GM18861 (cell line): ENCODE measurements around the gene GATC.

ENCODE experiments used
- ATAC-seq: cut with Tn5 transposase; IDR thresholded peaks from one replicate; pipeline ENCODE4 v1.9.1; 2021; ENCODE audit not compliant: unreplicated experiment

Gene GATC

GRCh38 chr12:120445911-120446843 lies at the start of gene GATC, which contains the start of gene TRIAP1:
TSS of gene GATC (plus strand) at chr12:120446444. CDS start at chr12:120446481, 37 bp downstream.
TSS of gene TRIAP1 (minus strand) at chr12:120446384. CDS start at chr12:120446372, 12 bp downstream.
- ATAC-seq: peak; percentile 77

DNA sequence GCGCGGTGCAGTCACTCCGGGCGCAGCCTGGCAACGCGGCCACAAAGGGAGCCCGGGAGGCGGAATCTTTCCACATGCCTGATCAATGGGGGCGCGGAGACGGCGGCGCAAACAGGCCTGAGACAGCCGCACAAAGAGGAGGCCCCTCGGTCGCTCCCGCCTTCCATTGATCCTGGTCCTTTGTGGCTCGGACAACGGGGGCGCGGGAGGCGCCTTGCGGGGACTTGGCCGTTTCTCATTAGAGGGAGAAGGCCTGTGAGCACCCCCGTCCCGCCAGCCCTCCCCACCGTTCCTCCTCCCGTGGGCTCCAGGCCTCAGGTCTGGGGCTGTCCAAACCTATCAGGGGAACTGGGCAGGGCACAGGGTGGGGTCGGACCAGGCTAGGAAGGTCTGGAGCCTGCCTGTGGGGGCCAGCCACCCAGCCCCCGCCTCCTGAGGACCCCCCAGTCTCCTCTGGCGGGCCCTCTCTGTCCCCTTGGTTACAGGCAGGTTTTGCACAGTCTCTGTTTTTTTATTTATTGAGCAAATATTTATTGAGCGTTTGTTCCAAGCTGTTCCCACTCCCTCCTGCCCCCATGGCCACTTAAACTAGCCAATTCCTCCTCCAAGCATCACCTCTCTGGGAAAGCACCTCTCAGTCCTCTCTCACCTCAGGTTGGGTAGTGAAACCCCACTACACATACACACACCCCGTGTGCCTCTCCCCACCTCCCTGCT lies 48.3 kb upstream of the GATC start:
- ATAC-seq: no peak

- ATAC-seq: no peak
These were observed 46.7 kb upstream of the GATC start for GRCh38 chr12:120399531-120399930.

DNA sequence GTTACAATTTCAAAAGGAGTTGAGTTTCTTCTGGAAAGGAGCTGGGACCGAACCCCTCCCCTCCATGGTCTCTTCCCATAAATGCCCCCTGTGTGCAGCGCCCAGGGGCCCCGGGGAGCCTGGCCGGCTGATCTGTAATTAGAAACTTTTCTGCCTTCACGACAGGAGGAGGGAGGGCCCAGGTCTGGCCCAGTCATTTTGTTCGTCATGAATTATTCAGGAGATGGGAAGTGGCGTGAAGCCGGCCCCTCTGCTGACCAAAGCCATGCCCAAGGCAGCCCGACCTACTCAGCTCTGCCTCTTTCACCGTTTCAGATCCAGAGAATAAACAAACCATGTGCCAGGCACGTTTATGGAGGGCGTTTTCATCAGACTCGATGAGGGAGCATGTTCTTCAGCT lies 44.0 kb upstream of the GATC start:
- ATAC-seq: no peak

GRCh38 chr12:120403869-120404268 lies 42.4 kb upstream of the GATC start:
- no peak for ATAC-seq

DNA sequence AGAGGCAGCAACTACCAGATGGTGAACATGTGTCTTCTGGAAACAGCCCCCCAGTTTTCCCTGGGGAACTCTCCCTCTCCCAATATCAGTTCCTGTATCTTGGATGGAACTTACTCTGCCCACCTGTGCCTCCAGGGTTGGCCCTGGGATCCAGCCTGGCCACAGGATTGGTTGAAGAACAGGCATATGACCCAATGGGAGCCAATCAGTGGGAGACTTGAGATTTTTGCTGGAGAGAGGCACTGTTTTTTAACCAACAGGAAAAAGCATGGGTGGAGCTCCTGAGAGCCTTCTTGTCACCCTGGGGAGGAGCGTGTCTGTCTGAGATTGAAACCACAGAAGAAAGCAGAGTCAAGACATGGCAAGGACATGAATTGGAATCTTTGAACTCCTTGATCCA lies 42.0 kb upstream of the GATC start:
- ATAC-seq: no peak

GRCh38 chr12:120406069-120406468 lies 40.2 kb upstream of the GATC start:
- ATAC-seq: no peak

DNA sequence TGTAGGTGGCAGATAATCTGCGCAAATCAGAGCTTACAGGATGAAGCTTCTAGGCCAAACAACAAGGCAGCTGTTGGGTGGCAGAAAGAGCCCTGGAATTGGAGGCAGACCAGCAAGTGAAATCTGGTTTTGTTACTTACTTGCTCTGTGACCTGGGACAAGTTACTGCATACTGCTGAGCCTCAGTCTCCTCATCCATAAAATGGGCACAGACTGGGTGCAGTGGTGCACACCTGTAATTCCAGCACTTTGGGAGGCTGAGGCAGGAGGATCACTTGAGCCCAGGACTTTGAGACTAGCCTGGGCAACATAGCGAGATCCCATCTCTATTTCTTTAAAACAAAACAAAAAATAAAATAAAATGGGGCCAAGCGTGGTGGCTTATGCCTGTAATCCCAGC lies 39.7 kb upstream of the GATC start:
- ATAC-seq: no peak

DNA sequence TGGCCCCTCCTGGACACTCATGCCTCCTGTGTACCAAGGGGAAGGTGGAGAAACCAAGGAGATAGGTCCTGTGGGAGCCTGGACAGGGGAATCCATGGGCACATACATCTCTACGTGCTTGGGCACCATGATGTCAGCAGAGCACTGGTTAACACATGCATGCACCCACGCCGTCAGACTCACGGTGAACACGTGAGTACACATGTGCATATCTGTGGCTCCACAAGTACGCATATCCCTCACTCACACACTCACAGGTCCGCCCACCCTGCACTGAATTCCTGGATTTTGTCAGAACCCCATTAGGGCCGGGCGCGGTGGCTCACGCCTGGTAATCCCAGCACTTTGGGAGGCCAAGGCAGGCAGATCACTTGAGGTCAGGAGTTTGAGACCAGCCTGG lies 37.5 kb upstream of the GATC start:
- ATAC-seq: no peak

DNA sequence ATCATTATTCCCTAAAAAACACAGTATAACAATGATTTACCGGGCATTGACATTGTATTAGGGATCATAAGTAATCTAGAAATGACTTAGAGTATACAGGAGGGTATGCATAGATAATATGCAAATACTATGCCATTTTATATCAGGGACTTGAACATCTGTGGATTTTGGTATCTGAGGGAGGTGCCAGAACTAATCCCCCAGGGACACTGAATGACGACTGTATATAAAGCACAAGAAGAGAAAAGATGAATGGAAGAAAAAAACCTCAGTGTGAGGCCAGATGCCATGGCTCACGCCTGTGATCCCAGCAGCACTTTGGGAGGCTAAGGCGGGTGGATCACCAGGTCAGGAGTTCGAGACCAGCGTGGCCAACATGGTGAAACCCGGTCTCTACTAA lies 33.8 kb upstream of the GATC start:
- no peak for ATAC-seq

DNA sequence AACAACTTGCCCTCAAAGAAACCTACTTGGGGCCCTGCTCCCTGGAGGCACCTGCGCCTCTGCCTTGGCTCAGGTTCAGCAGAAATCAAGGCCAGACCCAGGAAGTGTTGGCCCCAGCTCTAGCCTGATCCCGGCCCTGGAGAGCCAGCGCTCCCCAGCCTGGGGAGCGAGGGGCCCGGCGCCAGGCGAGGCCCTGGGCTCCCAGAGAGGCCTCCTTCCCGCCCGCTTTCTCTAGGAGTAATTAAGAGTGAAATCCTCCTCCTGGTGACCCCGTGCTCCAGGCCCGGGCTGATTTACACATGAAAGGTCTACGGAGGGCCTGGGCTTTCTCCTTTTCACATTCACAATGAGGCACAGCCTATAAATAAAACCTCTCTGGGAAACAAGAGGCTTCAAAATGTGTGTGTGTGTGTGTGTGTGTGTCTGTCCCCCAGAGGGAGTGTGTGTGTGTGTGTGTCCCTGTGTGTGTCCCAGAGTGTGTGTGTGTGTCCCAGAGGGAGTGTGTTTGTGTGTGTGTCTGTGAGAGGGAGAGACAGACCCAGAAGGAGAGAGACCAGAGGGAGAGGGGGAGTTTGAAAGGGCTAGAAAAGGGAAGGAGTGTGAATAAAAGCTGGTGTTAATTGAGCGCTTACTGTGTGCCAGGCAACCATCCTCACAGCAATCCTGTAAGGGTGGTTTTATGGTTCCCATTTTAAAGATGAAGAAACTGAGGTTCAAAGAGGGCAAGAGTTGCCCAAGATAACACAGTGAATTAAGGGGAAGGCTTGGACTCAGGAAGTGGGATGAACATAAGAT lies 32.1 kb upstream of the GATC start:
- ATAC-seq: no peak

DNA sequence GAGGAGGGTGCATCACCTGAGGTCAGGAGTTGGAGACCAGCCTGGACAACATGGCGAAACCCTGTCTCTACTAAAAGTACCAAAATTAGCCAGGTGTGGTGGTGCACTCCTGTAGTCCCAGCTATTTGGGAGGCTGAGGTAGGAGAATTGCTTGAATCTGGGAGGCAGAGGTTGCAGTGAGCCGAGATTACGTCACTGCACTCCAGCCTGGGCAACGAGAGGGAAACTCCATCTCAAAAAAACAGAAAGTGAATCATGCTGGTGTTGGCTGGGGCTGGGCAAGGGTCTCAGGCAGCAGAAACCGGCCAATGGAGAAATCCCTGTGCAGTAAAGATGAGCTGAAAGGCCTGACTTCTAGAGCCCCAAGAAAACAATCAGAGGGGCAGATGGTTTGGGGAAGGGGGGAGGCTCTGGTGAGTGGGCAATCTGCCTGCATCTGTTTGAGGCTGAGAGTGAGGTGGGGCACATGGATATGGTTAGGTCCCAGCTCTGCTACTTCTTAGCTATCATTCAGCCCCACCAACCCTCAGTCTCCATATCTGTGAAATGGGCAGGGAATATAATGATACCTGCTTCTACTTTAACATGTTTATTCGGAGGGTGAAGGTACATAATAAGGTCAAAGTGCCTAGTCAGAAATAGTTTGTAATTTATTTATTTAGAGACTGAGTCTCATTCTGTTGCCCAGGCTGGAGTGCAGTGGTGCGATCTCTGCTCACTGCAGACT lies 29.6 kb upstream of the GATC start:
- ATAC-seq: no peak

DNA sequence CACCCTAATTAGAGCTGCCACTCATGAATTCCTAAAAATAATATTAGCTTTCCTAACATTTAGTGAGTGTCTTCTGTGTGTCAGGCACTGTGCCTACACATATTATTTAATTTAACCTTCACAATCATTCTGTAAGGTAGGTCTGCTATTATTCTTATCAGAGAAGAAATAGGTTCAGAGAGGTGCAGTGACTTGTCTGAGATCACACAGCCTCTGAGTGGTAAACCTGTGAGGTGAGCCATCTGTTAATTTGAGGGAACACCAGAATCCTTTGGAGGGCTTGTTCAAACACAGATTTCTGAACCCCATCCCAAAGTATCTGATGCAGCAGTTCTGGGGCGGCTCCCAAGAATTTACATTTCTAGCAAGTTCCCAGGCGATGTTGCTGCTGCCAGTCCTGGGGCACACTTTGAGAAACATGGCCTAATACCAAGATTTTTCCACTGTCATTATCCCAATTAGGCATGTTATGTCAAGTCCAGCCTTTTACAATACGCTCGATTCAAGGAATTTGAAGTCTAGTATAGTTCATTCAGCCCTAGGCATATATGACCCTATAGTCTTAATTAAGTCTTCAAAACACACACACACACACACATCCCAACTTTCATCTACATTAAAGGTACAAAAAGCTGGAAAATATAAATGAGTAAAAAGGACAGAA lies 28.2 kb upstream of the GATC start:
- ATAC-seq: no peak

DNA sequence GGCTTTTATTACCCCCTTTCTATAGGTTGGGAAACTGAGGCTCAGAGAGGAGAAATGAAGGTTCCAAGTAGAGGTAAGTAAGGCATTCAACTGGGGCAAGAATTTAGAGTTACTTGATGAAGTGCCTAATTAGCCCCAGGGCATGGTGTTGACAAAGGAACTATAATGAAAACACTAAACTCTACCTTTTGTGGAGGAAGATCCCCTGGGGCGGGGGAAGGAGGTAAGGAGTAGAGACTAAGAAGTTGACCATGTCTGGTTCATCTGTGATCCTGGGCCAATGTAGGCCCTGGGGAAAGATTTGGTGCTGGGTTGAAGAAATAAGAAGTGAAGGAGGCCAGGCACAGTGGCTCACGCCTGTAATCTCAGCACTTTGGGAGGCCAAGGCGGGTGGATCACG lies 24.5 kb upstream of the GATC start:
- no peak for ATAC-seq

DNA sequence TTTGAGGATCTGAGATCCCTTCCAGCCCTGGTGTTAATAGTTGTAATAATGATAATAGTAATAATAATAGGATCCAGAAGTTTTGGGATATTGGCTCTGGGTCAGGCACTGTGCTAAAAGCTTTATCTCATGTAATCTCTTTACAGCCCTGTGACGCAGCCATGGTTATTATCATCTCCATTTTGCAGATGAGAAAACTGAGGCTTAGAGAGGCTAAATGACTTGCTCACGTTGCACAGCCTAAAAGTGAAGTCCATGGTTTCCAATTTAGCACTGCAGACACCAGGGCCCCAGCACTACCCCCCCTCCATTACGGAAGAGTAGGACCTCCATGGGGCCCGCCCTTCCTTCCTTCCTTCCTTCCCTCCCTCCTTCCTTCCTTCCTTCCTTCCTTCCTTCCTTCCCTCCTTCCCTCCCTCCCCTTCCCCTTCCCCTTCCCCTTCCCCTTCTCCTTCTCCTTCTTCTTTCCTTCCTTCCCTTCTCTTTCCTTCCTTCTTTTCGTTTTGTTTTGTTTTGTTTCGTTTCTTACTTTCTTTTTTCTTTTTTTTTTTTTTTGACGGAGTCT lies 23.3 kb upstream of the GATC start:
- ATAC-seq: no peak

DNA sequence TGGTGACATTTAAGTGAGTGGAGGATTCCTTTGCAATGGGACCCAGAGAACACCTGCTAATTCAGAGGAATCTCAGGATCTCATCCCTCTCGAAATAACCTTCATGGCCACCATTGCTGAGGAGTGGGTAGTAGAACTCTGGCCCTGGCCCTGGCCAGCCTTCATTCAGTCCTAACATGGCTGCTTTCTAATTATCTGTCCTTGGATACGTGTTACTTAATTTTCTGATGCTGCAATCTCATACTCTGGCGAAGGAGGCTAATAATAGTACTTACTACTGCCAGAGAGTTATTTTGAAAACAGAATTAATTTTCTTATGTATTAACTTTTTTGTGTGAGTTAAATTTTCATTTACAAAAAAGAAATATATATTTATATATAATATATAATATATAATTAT lies 20.4 kb upstream of the GATC start:
- ATAC-seq: no peak

DNA sequence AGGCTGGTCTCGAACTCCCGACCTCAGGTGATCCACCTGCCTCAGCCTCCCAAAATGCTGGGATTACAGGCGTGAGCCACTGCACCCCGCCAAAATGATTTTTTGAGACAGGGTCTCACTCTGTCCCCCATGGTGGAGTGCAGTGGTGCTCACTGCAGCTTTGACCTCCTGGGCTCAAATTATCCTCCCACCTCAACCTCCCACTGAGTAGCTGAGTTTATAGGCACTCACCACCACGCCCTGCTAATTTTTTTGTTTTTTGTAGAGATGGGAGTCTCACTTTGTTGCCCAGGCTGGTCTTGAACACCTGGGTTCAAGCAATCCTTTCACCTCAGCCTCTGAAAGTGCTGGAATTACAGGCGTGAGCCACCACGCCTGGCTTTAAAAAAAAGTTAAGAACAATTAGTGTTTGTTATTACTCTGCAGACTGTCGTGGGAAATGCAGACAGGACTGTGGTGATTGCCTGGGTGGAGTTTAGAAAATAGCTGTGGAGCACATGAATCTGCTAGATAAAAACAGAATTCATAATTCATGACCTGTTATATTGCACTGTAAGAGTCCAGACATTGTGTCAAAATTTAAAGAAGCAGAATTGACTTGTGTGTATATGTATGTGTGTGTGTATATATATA lies 17.5 kb upstream of the GATC start:
- ATAC-seq: no peak

- no peak for ATAC-seq
These were observed 16.9 kb upstream of the GATC start for GRCh38 chr12:120429368-120429767.

- ATAC-seq: no peak
These were observed 13.3 kb upstream of the GATC start for GRCh38 chr12:120432772-120433525.
